ENCODE measurements around the gene CYP20A1. TPM values are rescaled to one million over a fixed set of nuclear protein-coding genes. Genes with fewer than 3 reads are reported as not detected.
A peak's percentile ranks its signal among the peaks of the same experiment; 100 is the strongest.
"Not testable (repeated sequence)": the region's sequence is repeated elsewhere in the genome, so short reads cannot be mapped to it uniquely, and the experiment has no call there.

CYP20A1 gene
- total RNA-seq, 1 donor = 12.7 TPM

- DNase-seq (ENCODE audit: low read depth in 2 of 3, low spot score in 2 of 3) = no peak
Measured at GRCh38 chr2:203280428-203281064, 41.7 kb downstream of the CYP20A1 start.

- DNase-seq (ENCODE audit: low read depth in 2 of 3, low spot score in 2 of 3) = no peak
Measured at GRCh38 chr2:203282101-203282500, 43.3 kb downstream of the CYP20A1 start.

DNA sequence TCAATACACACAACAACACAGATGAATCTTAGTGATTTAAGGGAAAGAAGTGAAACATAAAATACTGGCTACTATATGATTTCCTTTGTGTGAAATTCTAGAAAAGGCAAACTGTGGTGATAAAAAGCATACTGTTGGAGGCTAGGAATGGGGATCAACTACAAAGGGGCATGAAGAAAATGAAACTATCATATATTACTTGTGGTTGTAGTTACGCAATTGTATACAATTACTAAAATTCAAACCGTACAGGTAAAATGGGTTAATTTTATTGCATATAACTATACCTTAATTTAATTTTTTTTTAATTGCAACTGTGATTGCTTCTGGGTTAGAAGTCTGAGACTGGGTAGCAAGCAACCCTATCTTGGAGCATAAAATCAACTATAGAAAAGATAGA, 47.7 kb downstream of the CYP20A1 start:
- DNase-seq (ENCODE audit: low read depth in 2 of 3, low spot score in 2 of 3) = no peak

DNA sequence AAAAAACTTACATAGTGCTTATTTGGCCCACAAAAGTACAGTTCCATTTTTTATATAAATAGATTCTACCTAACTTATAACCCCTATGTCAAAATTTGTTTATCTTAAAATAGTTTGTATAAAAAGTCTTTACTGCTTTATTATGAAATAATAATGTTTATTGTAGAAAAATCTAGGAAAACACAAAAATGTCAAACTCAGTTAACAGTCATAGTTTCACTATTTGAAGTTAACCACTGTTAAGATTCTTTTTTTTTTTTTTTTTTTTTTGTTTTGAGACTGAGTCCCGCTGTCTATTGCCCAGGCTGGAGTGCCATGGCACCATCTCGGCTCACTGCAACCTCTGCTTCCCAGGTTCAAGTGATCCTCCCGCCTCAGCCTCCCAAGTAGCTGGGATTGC, 62.8 kb downstream of the CYP20A1 start:
- DNase-seq (ENCODE audit: low read depth in 2 of 3, low spot score in 2 of 3) = no peak

DNA sequence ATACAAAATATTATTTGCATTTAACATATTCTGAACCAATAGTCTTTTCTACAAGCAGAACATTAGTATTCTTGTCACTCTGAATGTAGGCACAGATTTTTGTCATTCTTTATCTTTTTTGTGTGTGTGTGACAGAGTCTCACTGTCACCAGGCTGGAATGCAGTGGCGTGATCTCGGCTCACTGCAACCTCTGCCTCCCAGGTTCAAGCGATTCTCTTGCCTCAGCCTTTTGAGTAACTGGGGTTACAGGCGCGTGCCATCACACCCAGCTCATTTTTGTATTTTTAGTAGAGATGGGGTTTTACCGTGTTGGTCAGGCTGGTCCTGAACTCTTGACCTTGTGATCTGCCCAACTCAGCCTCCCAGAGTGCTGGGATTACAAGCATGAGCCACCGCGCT, 63.8 kb downstream of the CYP20A1 start:
- DNase-seq (ENCODE audit: low read depth in 2 of 3, low spot score in 2 of 3) = not testable (repeated sequence)

DNA sequence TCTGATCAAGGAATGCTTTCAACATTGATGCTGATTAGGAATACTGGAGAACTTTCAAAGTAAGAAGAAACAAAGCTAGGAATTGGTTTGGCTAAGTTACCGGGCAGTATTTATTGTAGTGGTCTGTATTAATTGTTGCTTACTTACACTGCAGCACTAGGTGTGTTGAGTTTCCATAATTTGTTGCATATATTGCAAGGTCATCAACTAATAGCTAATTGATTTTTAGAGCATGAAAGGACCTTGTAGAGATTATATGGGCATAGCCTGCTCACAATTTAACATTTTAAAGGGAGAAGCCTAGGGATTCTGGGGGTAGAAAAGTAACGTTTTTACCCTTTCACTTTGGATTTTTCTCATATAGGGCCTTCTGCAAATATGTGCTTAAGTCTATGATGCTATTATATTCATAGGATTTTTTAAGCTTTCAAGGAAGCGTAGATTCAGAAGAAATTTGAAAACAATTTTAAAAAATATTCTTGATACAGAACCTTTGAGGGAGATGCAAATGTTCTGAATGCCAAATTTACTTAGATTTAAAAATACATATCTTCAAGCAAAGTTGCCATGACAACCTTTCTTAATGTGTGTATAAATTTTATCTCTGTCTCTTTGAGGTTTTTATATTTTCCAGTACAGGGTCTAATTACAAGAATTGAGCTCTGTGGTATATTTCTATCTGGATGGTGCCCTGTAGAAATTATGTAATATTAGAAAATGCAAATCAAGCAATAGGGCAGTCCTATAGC, 72.0 kb downstream of the CYP20A1 start:
- DNase-seq (ENCODE audit: low read depth in 2 of 3, low spot score in 2 of 3) = no peak

GRCh38 chr2:203326356-203326755, 87.5 kb downstream of the CYP20A1 start:
- no peak for DNase-seq (ENCODE audit: low read depth in 2 of 3, low spot score in 2 of 3)

- peak in 1 of 3 donors; percentile 39 for DNase-seq (ENCODE audit: low read depth in 2 of 3, low spot score in 2 of 3)
Measured at GRCh38 chr2:203327582-203327900, 88.7 kb downstream of the CYP20A1 start.

- DNase-seq (ENCODE audit: low read depth in 2 of 3, low spot score in 2 of 3) = peak; percentile 14 to 66 (median 60)
Measured at GRCh38 chr2:203327901-203328759, 89.3 kb downstream of the CYP20A1 start, which contains the start of gene ABI2. TSS of gene ABI2 (plus strand) at chr2:203328394. CDS start at chr2:203328515, 121 bp downstream.

GRCh38 chr2:203328760-203329540, 90.1 kb downstream of the CYP20A1 start:
- peak; percentile 6 to 34 (median 18) for DNase-seq (ENCODE audit: low read depth in 2 of 3, low spot score in 2 of 3)

- no peak for DNase-seq (ENCODE audit: low read depth in 2 of 3, low spot score in 2 of 3)
Measured at GRCh38 chr2:203330434-203330833, 91.6 kb downstream of the CYP20A1 start.

GRCh38 chr2:203338322-203338721, 99.5 kb downstream of the CYP20A1 start:
- DNase-seq (ENCODE audit: low read depth in 2 of 3, low spot score in 2 of 3) = no peak

DNA sequence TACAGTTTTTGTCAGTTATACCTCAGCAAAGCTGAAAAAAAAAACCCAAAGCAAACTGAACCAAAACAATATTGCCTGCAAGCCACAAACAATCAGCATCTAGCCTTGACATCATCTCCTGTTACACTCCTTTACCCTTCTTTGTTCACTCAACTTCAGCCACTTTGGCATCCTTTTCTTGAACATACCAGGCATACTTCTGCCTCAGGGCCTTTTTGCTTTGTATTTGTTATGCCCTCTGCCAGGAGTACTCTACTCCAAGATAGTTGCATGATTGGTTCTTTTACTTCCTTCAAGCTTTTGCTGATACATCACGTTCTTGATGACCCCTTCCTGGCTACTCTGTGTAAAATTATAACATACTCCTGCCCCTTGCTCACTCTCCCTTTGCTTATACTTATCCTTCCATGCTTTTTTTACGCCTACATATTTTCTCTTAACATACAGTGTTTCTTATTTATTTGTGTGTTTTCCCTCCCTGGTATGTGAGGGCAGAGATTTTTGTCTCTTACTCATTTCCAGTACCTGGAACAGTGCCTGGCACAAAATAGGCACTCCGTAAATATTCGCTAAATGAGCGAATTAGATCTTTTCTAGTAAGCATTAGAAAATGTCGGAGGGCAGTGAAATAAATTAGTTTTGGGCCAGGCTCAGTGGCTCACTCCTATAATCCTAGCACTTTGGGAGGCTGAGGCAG, 102.1 kb downstream of the CYP20A1 start:
- no peak for DNase-seq (ENCODE audit: low read depth in 2 of 3, low spot score in 2 of 3)

DNA sequence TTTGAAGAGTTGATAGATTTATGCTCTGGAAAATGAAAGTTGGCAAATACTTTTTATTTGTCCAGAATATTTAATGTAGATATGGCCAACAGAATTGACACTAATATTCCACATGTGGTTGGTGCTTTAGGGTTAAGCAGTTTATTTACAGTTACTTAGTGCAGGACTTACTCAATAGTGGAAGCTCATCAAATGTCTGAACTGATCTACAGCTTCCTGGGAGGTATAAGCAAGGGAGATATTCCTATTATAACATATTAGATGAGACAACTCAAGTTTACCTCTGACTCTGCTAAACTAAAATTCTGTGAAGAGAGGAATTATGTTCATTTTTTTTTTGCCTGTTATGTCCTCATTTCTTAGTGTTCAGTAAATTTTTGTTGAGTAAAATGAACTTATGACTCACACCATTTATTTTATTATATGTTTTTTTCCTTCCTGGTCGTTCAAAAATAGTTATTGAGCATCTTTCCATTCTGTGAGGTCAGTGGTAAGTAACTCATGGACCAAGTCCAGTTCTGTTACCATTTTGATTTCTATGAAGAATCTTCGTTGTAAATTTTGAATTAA, 103.0 kb downstream of the CYP20A1 start:
- no peak for DNase-seq (ENCODE audit: low read depth in 2 of 3, low spot score in 2 of 3)

GRCh38 chr2:203342374-203342773, 103.6 kb downstream of the CYP20A1 start:
- DNase-seq (ENCODE audit: low read depth in 2 of 3, low spot score in 2 of 3) = not testable (repeated sequence)

DNA sequence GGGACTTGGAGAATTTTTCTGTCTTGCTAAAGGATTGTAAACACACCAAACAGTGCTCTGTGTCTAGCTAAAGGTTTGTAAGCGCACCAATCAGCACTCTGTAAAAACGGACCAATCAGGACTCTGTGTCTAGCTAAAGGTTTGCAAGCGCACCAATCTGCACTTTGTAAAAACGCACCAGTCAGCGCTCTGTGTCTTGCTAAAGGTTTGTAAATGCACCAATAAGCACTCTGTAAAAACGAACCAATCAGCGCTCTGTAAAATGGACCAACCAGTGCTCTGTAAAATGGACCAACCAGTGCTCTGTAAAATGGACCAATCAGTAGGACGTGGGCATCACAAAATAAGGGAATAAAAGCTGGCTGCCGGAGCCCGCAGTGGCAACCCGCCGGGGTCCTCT, 105.8 kb downstream of the CYP20A1 start:
- no peak for DNase-seq (ENCODE audit: low read depth in 2 of 3, low spot score in 2 of 3)

- no peak for DNase-seq (ENCODE audit: low read depth in 2 of 3, low spot score in 2 of 3)
Measured at GRCh38 chr2:203346612-203347011, 107.8 kb downstream of the CYP20A1 start.

DNA sequence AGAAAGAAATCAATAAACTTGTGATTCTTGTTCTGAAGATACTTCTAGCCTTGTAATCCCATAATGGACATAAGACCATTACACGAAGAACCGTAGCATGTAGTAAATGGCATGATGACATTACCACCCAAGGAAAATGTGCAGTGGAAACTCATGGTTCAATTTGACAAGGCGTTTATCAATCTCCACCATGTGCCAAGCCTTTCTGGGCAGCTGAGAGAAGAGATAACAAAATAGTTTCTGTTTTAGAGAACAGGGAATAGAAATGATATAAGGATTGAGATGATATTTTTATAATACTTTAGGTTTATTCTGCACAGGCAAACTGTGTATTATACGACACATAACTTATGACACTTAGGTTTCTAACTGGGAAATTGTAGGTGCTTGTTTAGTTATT, 108.6 kb downstream of the CYP20A1 start:
- peak in 2 of 3 donors; percentile 26 to 82 for DNase-seq (ENCODE audit: low read depth in 2 of 3, low spot score in 2 of 3)

DNA sequence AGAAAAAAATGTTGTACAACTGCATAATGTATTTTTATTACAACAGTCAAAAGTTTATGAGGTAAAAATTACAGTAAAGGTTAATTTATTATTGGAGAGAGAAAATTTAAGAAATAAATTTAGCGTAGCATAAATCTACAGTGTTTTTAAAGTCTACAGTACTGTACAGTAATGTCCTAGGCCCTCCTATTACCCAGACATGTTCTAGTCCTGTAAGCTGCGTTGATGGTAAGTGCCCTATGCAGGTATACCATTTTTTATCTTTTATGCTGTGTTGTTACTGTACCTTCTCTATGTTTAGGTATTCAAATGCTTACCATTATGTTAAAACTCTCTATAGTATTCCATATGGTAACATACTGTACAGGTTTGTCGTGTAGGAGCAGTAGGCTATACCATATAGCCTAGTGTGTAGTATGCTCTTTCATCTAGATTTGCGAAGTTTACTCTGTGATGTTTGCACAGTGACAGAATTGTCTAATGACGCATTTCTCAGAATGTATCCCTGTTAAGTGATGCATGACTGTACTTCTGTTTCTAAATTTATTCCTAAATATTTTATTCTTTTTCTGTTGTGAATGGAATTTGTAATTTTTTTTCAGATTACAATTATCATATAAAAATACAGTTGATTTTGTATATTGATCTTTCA, 113.9 kb downstream of the CYP20A1 start:
- DNase-seq (ENCODE audit: low read depth in 2 of 3, low spot score in 2 of 3) = no peak

Data from hematopoietic multipotent progenitor cell (in vitro differentiated cells).